ENCODE measurements around the gene INS. TPM values are rescaled to one million over a fixed set of nuclear protein-coding genes. Genes with fewer than 3 reads are reported as not detected.

Gene INS
- total RNA-seq, 6 experiments from 2014 or later: not detected

- Mint-ChIP-seq H3K9me3 (no peaks in the 10 kb centered on the region; the same call in 1 of the 2 replicates), H3K4me1 (ENCODE audit: low read depth) (no peaks in the 10 kb centered on the region), H3K4me3 (no peak overlapping the region), H3K27me3 (ENCODE audit: insufficient read depth) (peaks cover 35% of the 10 kb centered on the region), H3K27ac (no peak overlapping the region), H3K36me3 (ENCODE audit: low read depth) (no peaks in the 10 kb centered on the region)
- no peak for DNase-seq
- TF ChIP-seq, protein P1, sequence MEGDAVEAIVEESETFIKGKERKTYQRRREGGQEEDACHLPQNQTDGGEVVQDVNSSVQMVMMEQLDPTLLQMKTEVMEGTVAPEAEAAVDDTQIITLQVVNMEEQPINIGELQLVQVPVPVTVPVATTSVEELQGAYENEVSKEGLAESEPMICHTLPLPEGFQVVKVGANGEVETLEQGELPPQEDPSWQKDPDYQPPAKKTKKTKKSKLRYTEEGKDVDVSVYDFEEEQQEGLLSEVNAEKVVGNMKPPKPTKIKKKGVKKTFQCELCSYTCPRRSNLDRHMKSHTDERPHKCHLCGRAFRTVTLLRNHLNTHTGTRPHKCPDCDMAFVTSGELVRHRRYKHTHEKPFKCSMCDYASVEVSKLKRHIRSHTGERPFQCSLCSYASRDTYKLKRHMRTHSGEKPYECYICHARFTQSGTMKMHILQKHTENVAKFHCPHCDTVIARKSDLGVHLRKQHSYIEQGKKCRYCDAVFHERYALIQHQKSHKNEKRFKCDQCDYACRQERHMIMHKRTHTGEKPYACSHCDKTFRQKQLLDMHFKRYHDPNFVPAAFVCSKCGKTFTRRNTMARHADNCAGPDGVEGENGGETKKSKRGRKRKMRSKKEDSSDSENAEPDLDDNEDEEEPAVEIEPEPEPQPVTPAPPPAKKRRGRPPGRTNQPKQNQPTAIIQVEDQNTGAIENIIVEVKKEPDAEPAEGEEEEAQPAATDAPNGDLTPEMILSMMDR (IDR thresholded peaks at IDR 0.05): no peak
Measured at GRCh38 chr11:2207773-2208621, 47.0 kb upstream of the INS start.

- H3K27ac Mint-ChIP-seq: no peak overlapping the region
- peaks cover 29% of the 10 kb centered on the region for H3K27me3 Mint-ChIP-seq (ENCODE audit: insufficient read depth)
- TF ChIP-seq, protein P1 (IDR thresholded peaks at IDR 0.05): no peak
- H3K4me3 Mint-ChIP-seq: no peak overlapping the region
- H3K9me3 Mint-ChIP-seq: no peaks in the 10 kb centered on the region; the same call in 1 of the 2 replicates
- no peak for DNase-seq
- no peaks in the 10 kb centered on the region for H3K36me3 Mint-ChIP-seq (ENCODE audit: low read depth)
- H3K4me1 Mint-ChIP-seq (ENCODE audit: low read depth): no peaks in the 10 kb centered on the region
Measured at GRCh38 chr11:2207212-2207611, 46.2 kb upstream of the INS start.

DNA sequence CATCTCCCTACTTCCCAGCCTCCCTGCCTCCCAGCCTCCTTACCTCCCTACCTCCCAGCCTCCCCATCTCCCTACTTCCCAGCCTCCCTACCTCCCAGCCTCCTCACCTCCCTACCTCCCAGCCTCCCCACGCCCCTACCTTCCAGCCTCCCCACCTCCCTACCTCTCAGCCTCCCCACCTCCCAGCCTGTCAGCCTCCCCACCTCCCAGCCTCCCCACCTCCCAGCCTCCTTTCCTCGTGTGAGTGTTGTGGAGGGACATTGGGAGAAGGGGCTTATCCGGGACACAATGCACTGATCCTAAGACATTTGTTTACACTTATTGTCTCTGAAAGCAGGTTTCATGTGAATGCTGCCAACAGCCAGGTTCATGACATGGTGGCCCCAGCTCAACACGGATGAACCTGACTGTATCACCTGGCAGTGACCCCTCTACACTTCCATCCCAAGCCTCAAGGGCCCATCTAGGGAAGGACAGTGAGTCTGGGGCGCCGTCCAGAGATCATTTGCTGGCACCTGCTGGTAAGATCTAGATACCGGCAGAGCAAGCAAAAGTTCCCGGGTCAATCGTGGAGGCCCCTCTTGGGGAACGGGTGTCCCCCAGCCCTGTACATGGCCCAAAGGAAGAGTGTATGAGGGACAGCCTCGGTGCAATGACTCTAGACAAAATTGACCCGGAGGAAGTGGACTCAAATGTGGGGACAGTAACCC is 45.1 kb upstream of the INS start:
- H3K9me3 Mint-ChIP-seq: no peaks in the 10 kb centered on the region; the same call in 1 of the 2 replicates
- peaks cover 29% of the 10 kb centered on the region for H3K27me3 Mint-ChIP-seq (ENCODE audit: insufficient read depth)
- no peak overlapping the region for H3K4me3 Mint-ChIP-seq

DNA sequence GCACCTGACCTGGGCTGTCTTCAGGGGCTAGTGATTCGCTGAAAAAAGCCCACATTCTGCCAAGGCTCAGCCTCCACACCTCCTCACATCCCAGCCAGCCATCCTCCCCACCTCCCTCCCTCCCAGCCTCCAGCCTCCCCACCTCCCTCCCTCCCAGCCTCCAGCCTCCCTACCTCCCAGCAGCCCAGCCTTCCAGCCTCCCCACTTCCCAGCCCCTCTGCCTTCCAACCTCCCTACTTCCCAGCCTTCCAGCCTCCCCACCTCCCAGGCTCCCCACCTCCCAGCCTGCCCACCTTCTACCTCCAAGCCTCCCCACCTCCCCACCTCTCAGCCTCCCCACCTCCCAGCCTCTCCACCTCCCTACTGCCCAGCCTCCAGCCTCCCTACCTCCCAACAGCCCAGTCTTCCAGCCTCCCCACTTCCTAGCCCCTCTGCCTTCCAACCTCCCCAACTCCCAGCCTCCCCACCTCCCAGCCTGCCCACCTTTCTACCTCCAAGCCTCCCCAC is 44.3 kb upstream of the INS start:
- Mint-ChIP-seq H3K4me3 (no peak overlapping the region), H3K36me3 (ENCODE audit: low read depth) (no peaks in the 10 kb centered on the region), H3K27me3 (ENCODE audit: insufficient read depth) (peaks cover 30% of the 10 kb centered on the region), H3K27ac (no peak overlapping the region), H3K9me3 (no peaks in the 10 kb centered on the region; the same call in 1 of the 2 replicates), H3K4me1 (ENCODE audit: low read depth) (no peaks in the 10 kb centered on the region)
- DNase-seq: no peak
- TF ChIP-seq, protein P1 (IDR thresholded peaks at IDR 0.05): no peak

More for the DNA sequence above, 45.1 kb upstream of the INS start:
- TF ChIP-seq, protein P1 (IDR thresholded peaks at IDR 0.05): no peak
- Mint-ChIP-seq H3K4me1 (ENCODE audit: low read depth) (no peaks in the 10 kb centered on the region), H3K27ac (no peak overlapping the region), H3K36me3 (ENCODE audit: low read depth) (no peaks in the 10 kb centered on the region)
- DNase-seq: no peak

DNA sequence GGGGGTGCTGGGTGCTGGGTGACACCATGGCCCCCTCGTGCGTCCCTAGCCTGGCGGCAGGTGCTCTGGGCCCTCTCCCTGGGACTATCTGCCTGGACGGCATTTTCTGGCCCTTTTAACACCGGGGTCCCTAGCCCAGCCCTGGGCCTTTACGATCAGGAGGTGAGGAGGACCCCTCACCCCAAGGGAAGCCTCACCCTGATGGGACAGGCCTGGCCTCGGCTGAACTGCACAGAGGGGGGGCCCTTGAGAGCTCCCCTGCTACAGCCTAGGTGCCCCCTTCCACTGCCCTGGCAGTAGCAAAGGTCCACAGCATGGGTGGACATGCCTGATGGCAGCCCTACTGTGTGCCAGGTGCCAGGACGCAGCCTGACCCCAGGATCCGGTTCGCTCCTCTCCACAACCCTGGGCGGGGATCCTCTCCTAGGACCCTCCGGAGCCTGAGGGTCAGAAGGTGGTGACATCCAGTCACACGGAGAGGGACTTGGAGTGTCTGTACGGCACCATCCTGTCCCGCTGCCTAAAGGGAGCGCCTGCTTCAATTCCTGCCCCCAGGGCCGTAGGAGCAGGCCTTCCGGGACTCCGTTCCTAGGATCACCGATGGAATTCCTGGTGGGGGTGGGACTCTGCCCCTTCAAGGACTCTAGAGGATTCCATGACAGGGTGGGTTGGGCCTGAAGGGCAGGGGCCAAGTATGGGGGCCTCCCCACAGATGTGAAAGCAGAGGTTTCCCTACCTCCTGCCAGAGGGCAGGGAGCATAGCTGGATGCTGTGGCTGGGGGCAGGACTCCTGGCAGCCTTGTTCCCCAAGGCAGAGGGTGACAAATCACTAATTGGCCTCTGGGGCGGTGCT is 43.6 kb upstream of the INS start:
- DNase-seq: no peak

More for the DNA sequence above, 43.6 kb upstream of the INS start:
- Mint-ChIP-seq H3K9me3 (no peaks in the 10 kb centered on the region; the same call in 1 of the 2 replicates), H3K4me1 (ENCODE audit: low read depth) (no peaks in the 10 kb centered on the region), H3K36me3 (ENCODE audit: low read depth) (no peaks in the 10 kb centered on the region), H3K27me3 (ENCODE audit: insufficient read depth) (peaks cover 30% of the 10 kb centered on the region), H3K4me3 (no peak overlapping the region), H3K27ac (no peak overlapping the region)
- TF ChIP-seq, protein P1 (IDR thresholded peaks at IDR 0.05): no peak

All from HFFc6 (cell line).